SK-N-SH (cell line): Measurements from ENCODE around the gene GPR157. TPM values are rescaled to one million over a fixed set of nuclear protein-coding genes. Genes with fewer than 3 reads are reported as not detected.
"Not testable (repeated sequence)": the region's sequence is repeated elsewhere in the genome, so short reads cannot be mapped to it uniquely, and the experiment has no call there.

Experiments
- CTCF ChIA-PET: fragments of 300-600, 350-600 bp; formaldehyde crosslinking; extraction: SDS; loops from one replicate; lab custom pipeline; 2021; lab: Yijun Ruan, JAX
- POLR2A ChIA-PET: fragments of 350-600 bp; sonication (Branson Sonifier 250); formaldehyde crosslinking; extraction: SDS; loops from one replicate; lab custom pipeline; 2020; ENCODE audit warnings: antibody characterized with exemption, inconsistent platforms; lab: Yijun Ruan, JAX
- DNase-seq: peaks from one replicate; pipeline ENCODE4 v3.0.0; 2012
- H2AFZ ChIP-seq: fragments of 200-600 bp; sonication (generic); 2 replicates; pipeline ENCODE4 v1.8.1; 2016; ENCODE audit warnings: antibody characterized with exemption, mild to moderate bottlenecking, low read depth
- H3F3A ChIP-seq: fragments of 200-600 bp; sonication (generic); replicated peaks from 2 replicates; pipeline ENCODE3; 2016; ENCODE audit warnings: antibody characterized with exemption, mild to moderate bottlenecking; ENCODE audit not compliant: insufficient read depth
- H3K27ac ChIP-seq, 2 experiments: fragments of 200-500 bp in 1 of 2; fragments of 200-600 bp in 1 of 2; sonication (Bioruptor generic) in 1 of 2; sonication (generic), shearing (Covaris generic) in 1 of 2; 2 replicates each; pipeline versions ENCODE4 v1.5.1 to v1.6.1; 2014 to 2016; ENCODE audit warnings: low read depth in 2 of 2, inconsistent platforms in 1 of 2, low read length in 1 of 2, mild to moderate bottlenecking in 1 of 2, mixed read lengths in 1 of 2
- H3K27me3 ChIP-seq: fragments of 200-600 bp; sonication (generic), shearing (Covaris generic); 2 replicates; pipeline ENCODE4 v1.6.1; 2016; ENCODE audit warnings: mixed run types; ENCODE audit not compliant: insufficient read depth
- H3K36me3 ChIP-seq, 2 experiments: fragments of 200-500 bp in 1 of 2; fragments of 200-600 bp in 1 of 2; sonication (Bioruptor generic) in 1 of 2; sonication (generic) in 1 of 2; replicated peaks in 1 of 2; 2 replicates each; pipeline versions ENCODE3 to v1.5.1; 2014 to 2016; ENCODE audit warnings: low read length in 1 of 2, mild to moderate bottlenecking in 1 of 2; ENCODE audit not compliant: insufficient read depth in 2 of 2, control insufficient read depth in 1 of 2
- H3K4me1 ChIP-seq, 2 experiments: fragments of 200-500 bp in 1 of 2; fragments of 200-600 bp in 1 of 2; sonication (Bioruptor generic) in 1 of 2; sonication (generic), shearing (Covaris generic) in 1 of 2; 2 replicates each; pipeline versions ENCODE4 v1.5.1 to v1.6.1; 2014 to 2016; ENCODE audit warnings: low read depth in 1 of 2, low read length in 1 of 2, mixed run types in 1 of 2; ENCODE audit not compliant: insufficient read depth in 2 of 2, control insufficient read depth in 1 of 2
- H3K4me2 ChIP-seq: fragments of 200-600 bp; sonication (generic), shearing (Covaris generic); 2 replicates; pipeline ENCODE4 v1.6.1; 2017; ENCODE audit warnings: mixed run types
- H3K4me3 ChIP-seq, 2 experiments: fragments of 200-500 bp in 1 of 2; fragments of 200-600 bp in 1 of 2; sonication (Bioruptor generic) in 1 of 2; sonication (generic), shearing (Covaris generic) in 1 of 2; 2 replicates each; pipeline versions ENCODE4 v1.5.1 to v1.8.1; 2014 to 2016; ENCODE audit warnings: low read depth in 2 of 2, inconsistent platforms in 1 of 2, low read length in 1 of 2, mild to moderate bottlenecking in 1 of 2, mixed read lengths in 1 of 2, moderate library complexity in 1 of 2
- H3K79me2 ChIP-seq: fragments of 200-600 bp; sonication (generic); 2 replicates; pipeline ENCODE4 v1.8.1; 2017; ENCODE audit warnings: mild to moderate bottlenecking; ENCODE audit not compliant: insufficient read depth
- H3K9ac ChIP-seq: fragments of 200-600 bp; sonication (generic); 2 replicates; pipeline ENCODE4 v1.6.1; 2017; ENCODE audit warnings: mixed run types
- H3K9me2 ChIP-seq: fragments of 200-600 bp; sonication (generic); 2 replicates; pipeline ENCODE4 v1.6.1; 2017; ENCODE audit warnings: mixed run types
- H3K9me3 ChIP-seq: fragments of 200-600 bp; sonication (generic); 2 replicates; pipeline ENCODE4 v1.6.1; 2017; ENCODE audit warnings: mixed run types, mild to moderate bottlenecking, moderate library complexity
- H4K20me1 ChIP-seq: fragments of 200-600 bp; sonication (generic); 2 replicates; pipeline ENCODE4 v1.6.1; 2017; ENCODE audit warnings: mild to moderate bottlenecking, mixed run types; ENCODE audit not compliant: insufficient read depth
- CHD2 ChIP-seq: fragments of 150-350 bp; IDR thresholded peaks from 2 replicates; pipeline ENCODE4 v1.6.1; 2018; ENCODE audit warnings: low read length; ENCODE audit not compliant: partially characterized antibody
- CTCF ChIP-seq: fragments of 200-600 bp; sonication (generic); IDR thresholded peaks from 2 replicates; pipeline ENCODE4 v1.6.1; 2017; ENCODE audit warnings: antibody characterized with exemption, mild to moderate bottlenecking, moderate library complexity
- ELF1 ChIP-seq: IDR thresholded peaks from 2 replicates; pipeline ENCODE4 v1.4.0; 2012
- EP300 ChIP-seq, 2 experiments: IDR thresholded peaks; 2 replicates each; pipeline versions ENCODE4 v1.4.0 to v1.6.1; 2012; ENCODE audit warnings: borderline replicate concordance in 1 of 2, low read depth in 1 of 2, low read length in 1 of 2
- EZH2phosphoT487 ChIP-seq: fragments of 200-600 bp; sonication (generic); IDR thresholded peaks from 2 replicates; pipeline ENCODE4 v1.6.1; 2017; ENCODE audit warnings: low read depth, mixed run types, mild to moderate bottlenecking, antibody characterized with exemption, moderate library complexity, borderline replicate concordance
- FOXM1 ChIP-seq: IDR thresholded peaks from 2 replicates; pipeline ENCODE4 v1.4.0; 2012; ENCODE audit warnings: low read depth, mild to moderate bottlenecking
- GABPA ChIP-seq: IDR thresholded peaks from 2 replicates; pipeline ENCODE4 v1.4.0; 2012; ENCODE audit warnings: low read depth, mild to moderate bottlenecking
- GATA2 ChIP-seq: sonication (generic); formaldehyde crosslinking; IDR thresholded peaks from 2 replicates; pipeline ENCODE4 v1.5.0; 2020; ENCODE audit warnings: mild to moderate bottlenecking, missing genetic modification reagents
- IRF3 ChIP-seq: fragments of 150-350 bp; IDR thresholded peaks from 2 replicates; pipeline ENCODE4 v1.6.1; 2016; ENCODE audit warnings: mild to moderate bottlenecking, low read depth, low read length
- JUND ChIP-seq: IDR thresholded peaks from 2 replicates; pipeline ENCODE4 v1.4.0; 2012
- MEF2A ChIP-seq: IDR thresholded peaks from 2 replicates; pipeline ENCODE4 v1.4.0; 2012; ENCODE audit warnings: low read depth, borderline replicate concordance
- MXI1 ChIP-seq: IDR thresholded peaks from 2 replicates; pipeline ENCODE4 v1.6.1; 2012; ENCODE audit warnings: mild to moderate bottlenecking, low read depth, low read length, improper control_type of control experiment
- NFIC ChIP-seq: IDR thresholded peaks from 2 replicates; pipeline ENCODE4 v1.4.0; 2012; ENCODE audit warnings: borderline replicate concordance
- NRF1 ChIP-seq: IDR thresholded peaks from 2 replicates; pipeline ENCODE4 v1.6.1; 2012; ENCODE audit warnings: low read depth, mild to moderate bottlenecking, low read length
- PBX3 ChIP-seq: IDR thresholded peaks from 2 replicates; pipeline ENCODE4; 2012
- POLR2AphosphoS5 ChIP-seq: IDR thresholded peaks from 2 replicates; pipeline ENCODE4 v1.6.1; 2012; ENCODE audit warnings: low read depth, low read length
- RCOR1 ChIP-seq: fragments of 150-350 bp; IDR thresholded peaks from 2 replicates; pipeline ENCODE4 v1.6.1; 2017; ENCODE audit warnings: antibody characterized with exemption, low read length
- RFX5 ChIP-seq: IDR thresholded peaks from 2 replicates; pipeline ENCODE4 v1.6.1; 2012; ENCODE audit warnings: mild to moderate bottlenecking, improper control_type of control experiment, low read length
- YY1 ChIP-seq: IDR thresholded peaks from 2 replicates; pipeline ENCODE4 v1.4.0; 2012; ENCODE audit warnings: low read depth, mild to moderate bottlenecking
- WGBS: methylation state at CpG from one replicate; pipeline ENCODE4 v1.1.6; 2017; ENCODE audit warnings: low lambda C conversion rate; 5-methylcytosine and 5-hydroxymethylcytosine counted together
- polyA plus RNA-seq, 3 experiments: library from polyadenylated mRNA; depleted of rRNA; stranded (reverse); fragments of >200 nt; gene quantifications; 2 replicates each; pipeline ENCODE4 v1.2.3, GENCODE V29; 2012

GPR157 gene
- polyA plus RNA-seq, 1 of the 3 experiments (the other 2 are of a cell fraction), result 1.8 TPM

GRCh38 chr1:9093996-9094595 is 34.8 kb downstream of the GPR157 start:
- H2AFZ ChIP-seq, H3K9ac ChIP-seq, H3K4me3 ChIP-seq, H3K27ac ChIP-seq, H3K4me2 ChIP-seq, H3K27me3 ChIP-seq, POLR2A ChIA-PET, H3K36me3 ChIP-seq, H3F3A ChIP-seq, H3K9me2 ChIP-seq, H4K20me1 ChIP-seq, H3K4me1 ChIP-seq, H3K9me3 ChIP-seq, H3K79me2 ChIP-seq, DNase-seq: not testable (repeated sequence)
- CTCF ChIA-PET, result interaction anchor here (3.8 to 9.4 kb wide), 2 partner anchors 16 to 17 kb away, joined by 20 to 79 read pairs; no protein-coding TSS in a partner anchor
- 75% methylated on average over 18 of the region's 18 CpGs for WGBS

GRCh38 chr1:9093581-9093980 is 35.3 kb downstream of the GPR157 start:
- TF ChIP-seq PBX3, result no peak
- no peak for TF ChIP-seq YY1
- TF ChIP-seq EZH2phosphoT487, result no peak
- no peak for TF ChIP-seq CTCF
- TF ChIP-seq GATA2 (CRISPR knock-in tag), result no peak
- no peak for TF ChIP-seq NRF1
- 43% methylated on average over 6 of the region's 6 CpGs for WGBS
- H3K9me3 ChIP-seq, result no peaks in the 10 kb centered on the region
- H3K9ac ChIP-seq, result no peak overlapping the region
- H4K20me1 ChIP-seq, result no peaks in the 10 kb centered on the region
- H3F3A ChIP-seq, result no peaks in the 10 kb centered on the region
- no peaks in the 10 kb centered on the region for H3K4me1 ChIP-seq
- H3K4me3 ChIP-seq, result no peak overlapping the region
- ChIA-PET POLR2A (no interaction called here), CTCF (interaction anchor here (1.8 to 3.8 kb wide), 2 partner anchors 17 to 175 kb away, joined by 5 to 20 read pairs; no protein-coding TSS in a partner anchor)
- H2AFZ ChIP-seq, result no peak overlapping the region
- H3K27me3 ChIP-seq, result no peaks in the 10 kb centered on the region; the same call in 1 of the 2 replicates
- H3K9me2 ChIP-seq, result no peaks in the 10 kb centered on the region
- H3K27ac ChIP-seq, result no peak overlapping the region
- no peaks in the 10 kb centered on the region for H3K79me2 ChIP-seq
- H3K4me2 ChIP-seq, result no peak overlapping the region
- H3K36me3 ChIP-seq, result no peaks in the 10 kb centered on the region
- DNase-seq, result no peak

- TF ChIP-seq GATA2 (CRISPR knock-in tag), result no peak
- TF ChIP-seq MXI1, result no peak
- no peak for TF ChIP-seq MEF2A
- no peak for TF ChIP-seq ELF1
- no peak for TF ChIP-seq FOXM1
- TF ChIP-seq POLR2AphosphoS5, result no peak
- no peak for TF ChIP-seq IRF3
- TF ChIP-seq JUND, result no peak
- no peak for TF ChIP-seq RFX5
- TF ChIP-seq EP300 (IDR thresholded peaks at IDR 0.05; ENCODE audit: borderline replicate concordance in 1 of 2, low read depth in 1 of 2, low read length in 1 of 2), result no peak
- TF ChIP-seq GABPA, result no peak
- no peak for TF ChIP-seq NFIC
- TF ChIP-seq YY1, result no peak
- no peak for TF ChIP-seq RCOR1
- no peak for TF ChIP-seq CHD2
- POLR2A ChIA-PET, result no interaction called here
- H3K36me3 ChIP-seq, result no peaks in the 10 kb centered on the region
- no peak overlapping the region for H3K27ac ChIP-seq
- H3K9ac ChIP-seq, result no peak overlapping the region
- H3K9me3 ChIP-seq, result no peaks in the 10 kb centered on the region
- H3K4me3 ChIP-seq, result no peak overlapping the region
- H3K4me2 ChIP-seq, result no peak overlapping the region
- WGBS, result 73% methylated on average over 6 of the region's 6 CpGs
- no peaks in the 10 kb centered on the region for H3K79me2 ChIP-seq
- H3F3A ChIP-seq, result no peaks in the 10 kb centered on the region
- H4K20me1 ChIP-seq, result no peaks in the 10 kb centered on the region
- DNase-seq, result no peak
- CTCF ChIA-PET, result interaction anchor here (1.8 to 3.8 kb wide), 2 partner anchors 18 to 175 kb away, joined by 5 to 20 read pairs; no protein-coding TSS in a partner anchor
- no peaks in the 10 kb centered on the region; the same call in 1 of the 2 replicates for H3K27me3 ChIP-seq
- H3K4me1 ChIP-seq, result no peaks in the 10 kb centered on the region
- H3K9me2 ChIP-seq, result no peaks in the 10 kb centered on the region
- H2AFZ ChIP-seq, result no peak overlapping the region
Measured at GRCh38 chr1:9093091-9093490, 35.8 kb downstream of the GPR157 start.
